K562 (cell line): ENCODE results near the gene COL9A3. TPM values are rescaled to one million over a fixed set of nuclear protein-coding genes. Genes with fewer than 3 reads are reported as not detected.
A peak's percentile ranks its signal among the peaks of the same experiment; 100 is the strongest.

Experiments
- HOMEZ ChIP-seq: fragments of 250-450 bp; sonication (Bioruptor Pico); IDR thresholded peaks from 2 replicates; pipeline ENCODE4 v1.4.0; 2020; ENCODE audit warnings: mild to moderate bottlenecking, moderate library complexity
- ZC3H4 ChIP-seq: sonication (generic); formaldehyde crosslinking; IDR thresholded peaks from 2 replicates; pipeline ENCODE4 v1.9.0; 2021; ENCODE audit warnings: missing genetic modification reagents, borderline replicate concordance
- ZNF609 ChIP-seq: sonication (generic); formaldehyde crosslinking; IDR thresholded peaks from 2 replicates; pipeline ENCODE4 v1.8.1; 2023; ENCODE audit warnings: missing genetic modification reagents, mild to moderate bottlenecking, borderline replicate concordance
- polyA plus RNA-seq, 8 experiments: library from polyadenylated mRNA; depleted of rRNA in 4 of 8; stranded (reverse) in 5 of 8; unstranded in 3 of 8; fragments of >200 nt; fragmentation: Nextera tagmentation in 2 of 8; fragmentation: Illumina TruSeq in 1 of 8; extraction: Ambion mirVana in 2 of 8; extraction: Trizol in 1 of 8; gene quantifications; 2 replicates each; pipeline versions ENCODE4 v1.2.1 to v1.2.3, GENCODE V29; 2011 to 2014; ENCODE audit warnings: inconsistent platforms in 1 of 8, missing spikeins in 1 of 8
- total RNA-seq, 7 experiments: library from RNA; depleted of rRNA in 6 of 7; stranded (reverse); fragments of >200 nt in 6 of 7; fragmentation: Illumina TruSeq in 2 of 7; extraction: Trizol in 2 of 7; gene quantifications; 2 replicates each; pipeline versions ENCODE4 v1.2.1 to v1.2.3, GENCODE V29; 2011 to 2021; ENCODE audit warnings: low replicate concordance in 1 of 7

Gene COL9A3
- total and polyA plus RNA-seq, 9 of the 15 experiments (the other 6 are each of a cell fraction or from before 2014, with no cell fraction given), result 0.14 to 3.6 (median 0.88) TPM; not detected in 1

- TF ChIP-seq ZC3H4 (peak; percentile 27), HOMEZ (CRISPR knock-in tag) (no peak), ZNF609 (no peak)
Observed at GRCh38 chr20:62776035-62776691, 40.7 kb upstream of the COL9A3 start (continued).
